Measurements from ENCODE around the gene SELENBP1.

Gene SELENBP1

GRCh38 chr1:151336556-151336955, 35.9 kb downstream of the SELENBP1 start:
- no peak for DNase-seq (ENCODE audit: insufficient read length)
- no peak for TF ChIP-seq TAF1 (IDR thresholded peaks at IDR 0.05; ENCODE audit: borderline replicate concordance, low read depth, low read length)
- TF ChIP-seq POLR2A (IDR thresholded peaks at IDR 0.05; ENCODE audit: low read depth, low read length) = no peak
- no peak for TF ChIP-seq POLR2AphosphoS5 (IDR thresholded peaks at IDR 0.05; ENCODE audit: low read depth, low read length)
- FAIRE-seq = no peak

GRCh38 chr1:151334822-151335221, 37.7 kb downstream of the SELENBP1 start:
- no peak for DNase-seq (ENCODE audit: insufficient read length)
- no peak for TF ChIP-seq POLR2AphosphoS5 (IDR thresholded peaks at IDR 0.05; ENCODE audit: low read depth, low read length)
- TF ChIP-seq TAF1 (IDR thresholded peaks at IDR 0.05; ENCODE audit: borderline replicate concordance, low read depth, low read length) = no peak
- no peak for TF ChIP-seq POLR2A (IDR thresholded peaks at IDR 0.05; ENCODE audit: low read depth, low read length)
- FAIRE-seq = no peak

- DNase-seq (ENCODE audit: insufficient read length) (no peak), FAIRE-seq (peak; percentile 53)
- no peak for TF ChIP-seq POLR2AphosphoS5 (IDR thresholded peaks at IDR 0.05; ENCODE audit: low read depth, low read length)
- TF ChIP-seq POLR2A (IDR thresholded peaks at IDR 0.05; ENCODE audit: low read depth, low read length) = no peak
- TF ChIP-seq TAF1 (IDR thresholded peaks at IDR 0.05; ENCODE audit: borderline replicate concordance, low read depth, low read length) = no peak
Observed at GRCh38 chr1:151327903-151328674, 44.4 kb downstream of the SELENBP1 start.

- FAIRE-seq = peak; percentile 86
- TF ChIP-seq TAF1 (IDR thresholded peaks at IDR 0.05; ENCODE audit: borderline replicate concordance, low read depth, low read length) = no peak
- TF ChIP-seq POLR2A (IDR thresholded peaks at IDR 0.05; ENCODE audit: low read depth, low read length) = peak; percentile 66
- TF ChIP-seq POLR2AphosphoS5 (IDR thresholded peaks at IDR 0.05; ENCODE audit: low read depth, low read length) = peak; percentile 32; the same call in 1 of the 2 replicates
- DNase-seq (ENCODE audit: insufficient read length) = peak; percentile 87
Observed at GRCh38 chr1:151327223-151327902, 45.1 kb downstream of the SELENBP1 start, which contains the start of gene PI4KB. Gene PI4KB (minus strand): TSS chr1:151327416. CDS start chr1:151316481, 10,935 bp downstream.

- TF ChIP-seq TAF1 (IDR thresholded peaks at IDR 0.05; ENCODE audit: borderline replicate concordance, low read depth, low read length) (no peak), POLR2A (IDR thresholded peaks at IDR 0.05; ENCODE audit: low read depth, low read length) (peak; percentile 64; the same call in 1 of the 2 replicates), POLR2AphosphoS5 (IDR thresholded peaks at IDR 0.05; ENCODE audit: low read depth, low read length) (peak; percentile 68; the same call in 1 of the 2 replicates)
- DNase-seq (ENCODE audit: insufficient read length) (peak; percentile 75), FAIRE-seq (no peak)
Observed at GRCh38 chr1:151326619-151327222, 45.8 kb downstream of the SELENBP1 start.

- peak; percentile 24 for FAIRE-seq
- no peak for DNase-seq (ENCODE audit: insufficient read length)
- no peak; the same call in 1 of the 2 replicates for TF ChIP-seq POLR2AphosphoS5 (IDR thresholded peaks at IDR 0.05; ENCODE audit: low read depth, low read length)
- no peak for TF ChIP-seq POLR2A (IDR thresholded peaks at IDR 0.05; ENCODE audit: low read depth, low read length)
- no peak for TF ChIP-seq TAF1 (IDR thresholded peaks at IDR 0.05; ENCODE audit: borderline replicate concordance, low read depth, low read length)
Observed at GRCh38 chr1:151325646-151326429, 46.7 kb downstream of the SELENBP1 start.

GRCh38 chr1:151325231-151325630, 47.3 kb downstream of the SELENBP1 start:
- DNase-seq (ENCODE audit: insufficient read length) (no peak), FAIRE-seq (no peak)
- TF ChIP-seq POLR2A (IDR thresholded peaks at IDR 0.05; ENCODE audit: low read depth, low read length) = no peak
- TF ChIP-seq POLR2AphosphoS5 (IDR thresholded peaks at IDR 0.05; ENCODE audit: low read depth, low read length) = no peak
- TF ChIP-seq TAF1 (IDR thresholded peaks at IDR 0.05; ENCODE audit: borderline replicate concordance, low read depth, low read length) = no peak

GRCh38 chr1:151324390-151324930, 48.0 kb downstream of the SELENBP1 start:
- TF ChIP-seq POLR2A (IDR thresholded peaks at IDR 0.05; ENCODE audit: low read depth, low read length) (no peak), POLR2AphosphoS5 (IDR thresholded peaks at IDR 0.05; ENCODE audit: low read depth, low read length) (no peak), TAF1 (IDR thresholded peaks at IDR 0.05; ENCODE audit: borderline replicate concordance, low read depth, low read length) (no peak)
- FAIRE-seq = no peak
- DNase-seq (ENCODE audit: insufficient read length) = no peak

GRCh38 chr1:151318975-151319374, 53.5 kb downstream of the SELENBP1 start:
- FAIRE-seq = no peak
- no peak for DNase-seq (ENCODE audit: insufficient read length)
- no peak for TF ChIP-seq POLR2AphosphoS5 (IDR thresholded peaks at IDR 0.05; ENCODE audit: low read depth, low read length)
- no peak for TF ChIP-seq TAF1 (IDR thresholded peaks at IDR 0.05; ENCODE audit: borderline replicate concordance, low read depth, low read length)
- no peak for TF ChIP-seq POLR2A (IDR thresholded peaks at IDR 0.05; ENCODE audit: low read depth, low read length)

- TF ChIP-seq TAF1 (IDR thresholded peaks at IDR 0.05; ENCODE audit: borderline replicate concordance, low read depth, low read length) (no peak), POLR2A (IDR thresholded peaks at IDR 0.05; ENCODE audit: low read depth, low read length) (no peak), POLR2AphosphoS5 (IDR thresholded peaks at IDR 0.05; ENCODE audit: low read depth, low read length) (no peak)
- DNase-seq (ENCODE audit: insufficient read length) = no peak
- no peak for FAIRE-seq
Observed at GRCh38 chr1:151315565-151316235, 56.8 kb downstream of the SELENBP1 start.
